ENCODE results near the gene WNK1.
"Not testable (repeated sequence)": the region's sequence is repeated elsewhere in the genome, so short reads cannot be mapped to it uniquely, and the experiment has no call there.

WNK1 gene

DNA sequence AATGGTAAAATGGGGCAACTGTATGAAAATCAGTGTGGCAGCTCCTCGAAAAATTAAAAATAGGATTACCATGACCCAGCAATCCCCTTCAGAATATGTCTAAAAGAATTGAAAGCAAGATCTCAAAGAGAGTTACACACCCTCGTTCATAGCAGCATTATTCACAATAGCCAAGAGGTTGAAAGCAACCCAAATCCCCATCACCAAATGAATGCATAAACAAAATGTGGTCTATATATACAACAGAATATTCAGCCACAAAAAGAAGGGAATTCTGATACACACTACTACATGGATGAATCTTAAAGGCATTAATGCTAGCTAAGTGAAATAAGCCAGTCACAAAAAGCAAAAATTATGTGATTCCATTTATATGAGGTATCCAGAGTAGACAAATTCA lies 169.9 kb downstream of the WNK1 start:
- no peak for TF ChIP-seq CTCF (IDR thresholded peaks at IDR 0.05; ENCODE audit: low read depth, low read length)
- no peak for DNase-seq (ENCODE audit: low read depth, low spot score)
- in situ Hi-C loops (cut with HindIII; ENCODE audit: low sequenced_read_pairs), result no loop called here
- H3K4me3 ChIP-seq (ENCODE audit: low read depth, low read length), result no peak overlapping the region

DNA sequence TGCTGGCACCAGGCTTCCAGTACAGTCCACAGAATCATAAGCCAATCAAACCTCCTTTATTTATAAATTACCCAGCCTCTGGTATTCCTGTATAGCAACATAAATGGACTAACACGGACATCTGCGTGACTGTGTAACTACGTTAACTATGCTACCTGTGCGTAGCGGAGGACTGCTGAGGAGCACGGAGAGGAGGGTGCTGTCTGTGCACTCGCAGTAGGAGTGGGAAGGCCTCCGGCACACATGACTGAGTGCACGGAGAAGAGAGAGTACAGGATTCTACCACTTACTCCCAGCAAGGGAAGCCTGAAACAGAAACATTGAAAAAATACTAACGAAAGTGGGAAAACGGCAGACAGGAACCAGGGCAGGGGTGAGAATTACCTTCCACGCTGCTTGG lies 174.3 kb downstream of the WNK1 start:
- TF ChIP-seq CTCF (IDR thresholded peaks at IDR 0.05; ENCODE audit: low read depth, low read length), result no peak
- no peak for DNase-seq (ENCODE audit: low read depth, low spot score)
- no peak overlapping the region for H3K4me3 ChIP-seq (ENCODE audit: low read depth, low read length)
- in situ Hi-C loops (cut with HindIII; ENCODE audit: low sequenced_read_pairs), result no loop called here

DNA sequence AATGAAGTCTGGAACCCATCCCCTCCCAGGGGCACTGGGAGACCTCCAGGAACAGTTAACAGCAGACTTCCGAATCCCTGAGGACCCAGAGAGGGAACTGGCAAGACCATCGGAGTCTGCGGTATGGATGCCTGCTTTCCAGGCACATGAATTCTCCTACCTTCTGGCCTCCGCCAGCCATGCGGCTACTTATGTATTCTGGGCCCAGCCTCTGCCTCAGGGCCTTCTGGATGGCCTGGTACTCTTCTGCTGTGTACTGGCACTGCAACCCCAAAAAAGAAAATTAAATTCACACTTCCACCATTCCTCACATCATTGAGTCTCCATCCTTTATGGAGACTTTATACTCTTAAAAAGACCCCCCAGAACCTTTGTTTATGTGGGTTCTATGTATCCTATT lies 178.7 kb downstream of the WNK1 start:
- no peak for TF ChIP-seq CTCF (IDR thresholded peaks at IDR 0.05; ENCODE audit: low read depth, low read length)
- no peak overlapping the region for H3K4me3 ChIP-seq (ENCODE audit: low read depth, low read length)
- no peak for DNase-seq (ENCODE audit: low read depth, low spot score)
- in situ Hi-C loops (cut with HindIII; ENCODE audit: low sequenced_read_pairs), result no loop called here

DNA sequence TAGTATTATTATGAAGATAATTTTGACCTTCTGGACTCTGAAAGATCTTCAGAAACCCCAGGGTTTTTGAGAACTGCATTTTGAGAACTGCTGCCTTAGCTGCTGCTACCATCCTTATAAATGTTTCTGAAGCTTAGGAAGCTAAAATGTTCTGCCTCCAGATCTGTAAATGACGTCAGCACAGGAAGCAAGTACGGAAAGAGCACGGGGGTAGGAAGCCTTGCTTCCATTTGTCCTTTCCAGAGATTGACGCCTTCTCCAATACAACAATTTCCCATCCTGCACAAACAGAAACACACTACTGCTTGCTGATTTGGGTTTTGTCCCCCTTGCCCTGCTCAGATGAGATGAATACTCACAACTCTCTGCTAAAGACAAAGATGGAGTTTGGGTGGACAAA lies 179.2 kb downstream of the WNK1 start:
- TF ChIP-seq CTCF (IDR thresholded peaks at IDR 0.05; ENCODE audit: low read depth, low read length), result no peak
- DNase-seq (ENCODE audit: low read depth, low spot score), result no peak
- in situ Hi-C loops (cut with HindIII; ENCODE audit: low sequenced_read_pairs), result no loop called here

GRCh38 chr12:935891-936290 lies 183.5 kb downstream of the WNK1 start:
- in situ Hi-C loops (cut with HindIII; ENCODE audit: low sequenced_read_pairs); H3K4me3 ChIP-seq (ENCODE audit: low read depth, low read length); DNase-seq (ENCODE audit: low read depth, low spot score): not testable (repeated sequence)

More for the DNA sequence above, 179.2 kb downstream of the WNK1 start:
- H3K4me3 ChIP-seq (ENCODE audit: low read depth, low read length), result no peak overlapping the region

- in situ Hi-C loops (cut with HindIII; ENCODE audit: low sequenced_read_pairs), result no loop called here
- H3K4me3 ChIP-seq (ENCODE audit: low read depth, low read length), result no peak overlapping the region
- no peak for TF ChIP-seq CTCF (IDR thresholded peaks at IDR 0.05; ENCODE audit: low read depth, low read length)
- DNase-seq (ENCODE audit: low read depth, low spot score), result no peak
Measured at GRCh38 chr12:936377-937345, 184.3 kb downstream of the WNK1 start.

GRCh38 chr12:938810-939209 lies 186.4 kb downstream of the WNK1 start:
- no peak overlapping the region for H3K4me3 ChIP-seq (ENCODE audit: low read depth, low read length)
- DNase-seq (ENCODE audit: low read depth, low spot score), result no peak
- TF ChIP-seq CTCF (IDR thresholded peaks at IDR 0.05; ENCODE audit: low read depth, low read length), result no peak
- in situ Hi-C loops (cut with HindIII; ENCODE audit: low sequenced_read_pairs), result no loop called here

Data from astrocyte of the spinal cord (primary cell).